ENCODE data around the gene SPG7.

The SPG7 gene

DNA sequence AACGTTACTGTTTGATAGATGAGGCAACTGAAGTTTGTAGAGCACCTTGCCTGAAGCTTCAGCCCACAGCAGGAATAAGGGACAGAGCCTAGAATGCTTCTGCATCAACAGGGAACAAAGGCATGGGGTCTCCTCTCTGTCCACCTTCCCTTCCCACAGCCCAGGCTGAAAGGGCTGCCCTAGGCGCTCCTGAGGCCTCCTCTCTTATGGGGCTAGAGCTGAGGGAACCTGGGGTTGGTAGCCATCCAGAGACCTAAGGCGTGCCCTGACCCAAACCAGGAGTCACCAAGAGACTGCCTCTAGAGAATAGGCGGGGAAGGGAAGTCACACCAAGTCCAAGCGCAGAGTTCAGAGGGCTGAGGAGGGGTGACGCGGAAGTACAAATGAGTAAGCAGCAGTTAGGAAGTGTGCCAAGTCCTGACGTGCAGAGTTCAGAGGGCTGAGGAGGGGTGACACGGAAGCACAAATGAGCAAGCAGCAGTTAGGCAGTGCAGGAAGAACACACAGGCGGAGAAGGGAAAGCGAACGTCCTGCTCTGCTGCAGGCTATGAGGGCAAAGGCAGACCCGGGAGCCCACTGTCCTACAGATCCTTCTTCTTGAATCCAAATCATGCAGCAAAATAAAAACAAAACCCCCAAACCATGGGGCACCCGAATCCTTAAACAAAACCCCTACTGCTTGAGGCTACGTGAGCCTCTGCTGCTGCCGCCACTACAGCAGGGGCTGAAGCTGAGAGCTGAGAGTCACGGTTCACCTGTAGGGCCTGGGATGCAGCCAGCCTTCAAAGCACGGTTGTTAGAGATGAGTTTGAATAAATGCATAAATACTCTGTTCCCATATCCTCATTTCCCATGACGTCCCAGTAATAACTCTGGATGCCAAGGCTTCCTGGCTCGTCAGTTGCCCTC, 2.7 kb upstream of the SPG7 start:
- H2AFZ ChIP-seq (ENCODE audit: low read length), result no peak overlapping the region

DNA sequence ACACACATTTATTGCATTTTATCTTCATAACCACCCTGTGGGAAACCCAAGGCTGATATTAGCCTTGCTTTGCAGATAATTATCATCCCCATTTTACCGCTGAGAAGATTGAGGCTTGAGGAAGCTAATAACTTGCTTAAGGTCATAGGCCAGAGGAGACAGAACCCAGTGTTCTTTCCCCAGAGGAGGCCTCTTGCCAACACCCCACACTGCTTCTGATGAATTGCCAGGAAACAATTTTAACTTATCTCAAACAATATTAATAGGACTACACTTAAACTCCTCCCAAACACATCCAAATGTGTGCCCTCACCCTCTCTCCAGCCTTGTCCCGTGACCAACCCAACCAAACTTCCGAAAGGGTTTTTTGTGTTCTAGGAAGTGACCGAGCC, 2.1 kb upstream of the SPG7 start:
- H3K9ac ChIP-seq (ENCODE audit: low read length), result no peak overlapping the region
- no peaks in the 10 kb centered on the region for H3K9me3 ChIP-seq (replicated peaks; ENCODE audit: insufficient read depth, low read length)
- H3K4me3 ChIP-seq (ENCODE audit: low read length), result no peak overlapping the region
- peaks cover 20% of the 10 kb centered on the region for H3K79me2 ChIP-seq (ENCODE audit: low read length)
- DNase-seq, result no peak
- no peaks in the 10 kb centered on the region for H3K9me2 ChIP-seq (replicated peaks; ENCODE audit: insufficient read depth, low read length)
- H2AFZ ChIP-seq (ENCODE audit: low read length), result no peak overlapping the region
- TF ChIP-seq, protein P1, sequence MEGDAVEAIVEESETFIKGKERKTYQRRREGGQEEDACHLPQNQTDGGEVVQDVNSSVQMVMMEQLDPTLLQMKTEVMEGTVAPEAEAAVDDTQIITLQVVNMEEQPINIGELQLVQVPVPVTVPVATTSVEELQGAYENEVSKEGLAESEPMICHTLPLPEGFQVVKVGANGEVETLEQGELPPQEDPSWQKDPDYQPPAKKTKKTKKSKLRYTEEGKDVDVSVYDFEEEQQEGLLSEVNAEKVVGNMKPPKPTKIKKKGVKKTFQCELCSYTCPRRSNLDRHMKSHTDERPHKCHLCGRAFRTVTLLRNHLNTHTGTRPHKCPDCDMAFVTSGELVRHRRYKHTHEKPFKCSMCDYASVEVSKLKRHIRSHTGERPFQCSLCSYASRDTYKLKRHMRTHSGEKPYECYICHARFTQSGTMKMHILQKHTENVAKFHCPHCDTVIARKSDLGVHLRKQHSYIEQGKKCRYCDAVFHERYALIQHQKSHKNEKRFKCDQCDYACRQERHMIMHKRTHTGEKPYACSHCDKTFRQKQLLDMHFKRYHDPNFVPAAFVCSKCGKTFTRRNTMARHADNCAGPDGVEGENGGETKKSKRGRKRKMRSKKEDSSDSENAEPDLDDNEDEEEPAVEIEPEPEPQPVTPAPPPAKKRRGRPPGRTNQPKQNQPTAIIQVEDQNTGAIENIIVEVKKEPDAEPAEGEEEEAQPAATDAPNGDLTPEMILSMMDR (IDR thresholded peaks at IDR 0.05; ENCODE audit: low read length), result no peak
- TF ChIP-seq EZH2 (optimal IDR thresholded peaks at IDR 0.05; ENCODE audit: low read depth, low read length) (no peak), EZH2phosphoT487 (IDR thresholded peaks at IDR 0.05; ENCODE audit: low read length) (no peak)
- H4K20me1 ChIP-seq (ENCODE audit: insufficient read depth, low read length), result no peaks in the 10 kb centered on the region
- no peak overlapping the region for H3K4me2 ChIP-seq (ENCODE audit: low read depth, low read length)
- no peaks in the 10 kb centered on the region for H3K4me1 ChIP-seq (ENCODE audit: low read length)
- H3K27me3 ChIP-seq (replicated peaks; ENCODE audit: insufficient read depth, low read length), result no peaks in the 10 kb centered on the region
- no peak overlapping the region for H3K27ac ChIP-seq (ENCODE audit: low read length)
- no peaks in the 10 kb centered on the region for H3K36me3 ChIP-seq (replicated peaks; ENCODE audit: insufficient read depth, low read length)
- H3F3A ChIP-seq (ENCODE audit: insufficient read depth, low read length), result no peaks in the 10 kb centered on the region

More for the DNA sequence above, 2.7 kb upstream of the SPG7 start:
- no peaks in the 10 kb centered on the region for H3K4me1 ChIP-seq (ENCODE audit: low read length)
- H4K20me1 ChIP-seq (ENCODE audit: insufficient read depth, low read length), result no peaks in the 10 kb centered on the region
- H3K4me2 ChIP-seq (ENCODE audit: low read depth, low read length), result no peak overlapping the region
- no peak overlapping the region for H3K9ac ChIP-seq (ENCODE audit: low read length)
- H3K36me3 ChIP-seq (replicated peaks; ENCODE audit: insufficient read depth, low read length), result no peaks in the 10 kb centered on the region
- TF ChIP-seq, protein P1 (IDR thresholded peaks at IDR 0.05; ENCODE audit: low read length), result no peak
- TF ChIP-seq EZH2 (optimal IDR thresholded peaks at IDR 0.05; ENCODE audit: low read depth, low read length) (no peak), EZH2phosphoT487 (IDR thresholded peaks at IDR 0.05; ENCODE audit: low read length) (no peak)
- DNase-seq, result no peak
- no peaks in the 10 kb centered on the region for H3K9me2 ChIP-seq (replicated peaks; ENCODE audit: insufficient read depth, low read length)
- peaks cover 19% of the 10 kb centered on the region for H3K79me2 ChIP-seq (ENCODE audit: low read length)
- no peak overlapping the region for H3K4me3 ChIP-seq (ENCODE audit: low read length)
- H3F3A ChIP-seq (ENCODE audit: insufficient read depth, low read length), result no peaks in the 10 kb centered on the region
- no peaks in the 10 kb centered on the region for H3K27me3 ChIP-seq (replicated peaks; ENCODE audit: insufficient read depth, low read length)
- no peak overlapping the region for H3K27ac ChIP-seq (ENCODE audit: low read length)
- no peaks in the 10 kb centered on the region for H3K9me3 ChIP-seq (replicated peaks; ENCODE audit: insufficient read depth, low read length)

DNA sequence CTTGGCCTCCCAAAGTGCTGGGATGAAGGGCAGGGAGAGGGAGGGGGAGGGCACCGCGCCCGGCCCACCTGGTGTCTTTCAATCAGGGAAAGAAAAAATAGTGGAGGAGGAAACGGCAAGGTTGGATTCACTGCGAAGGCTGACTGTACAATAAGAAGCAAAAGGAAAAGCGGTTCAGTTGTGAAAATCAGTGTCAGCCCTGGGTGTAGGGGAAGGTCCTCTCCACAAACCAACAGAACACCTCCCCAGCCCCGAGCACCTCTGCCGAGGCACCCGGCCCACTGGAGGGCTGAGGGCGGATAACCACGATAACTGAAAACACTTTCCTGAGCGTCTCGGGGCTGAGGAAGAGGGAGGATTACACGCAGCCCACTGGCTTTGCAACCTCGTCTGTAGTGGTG, 1.4 kb upstream of the SPG7 start:
- no peak overlapping the region for H3K27ac ChIP-seq (ENCODE audit: low read length)
- no peak for DNase-seq
- no peaks in the 10 kb centered on the region for H4K20me1 ChIP-seq (ENCODE audit: insufficient read depth, low read length)
- no peaks in the 10 kb centered on the region for H3K9me3 ChIP-seq (replicated peaks; ENCODE audit: insufficient read depth, low read length)
- no peaks in the 10 kb centered on the region for H3K9me2 ChIP-seq (replicated peaks; ENCODE audit: insufficient read depth, low read length)
- no peaks in the 10 kb centered on the region for H3K36me3 ChIP-seq (replicated peaks; ENCODE audit: insufficient read depth, low read length)
- H3K4me3 ChIP-seq (ENCODE audit: low read length), result no peak overlapping the region
- no peak overlapping the region for H3K9ac ChIP-seq (ENCODE audit: low read length)
- H3K27me3 ChIP-seq (replicated peaks; ENCODE audit: insufficient read depth, low read length), result no peaks in the 10 kb centered on the region
- H3F3A ChIP-seq (ENCODE audit: insufficient read depth, low read length), result no peaks in the 10 kb centered on the region
- no peaks in the 10 kb centered on the region for H3K4me1 ChIP-seq (ENCODE audit: low read length)
- H2AFZ ChIP-seq (ENCODE audit: low read length), result no peak overlapping the region
- H3K79me2 ChIP-seq (ENCODE audit: low read length), result peaks cover 23% of the 10 kb centered on the region
- no peak for TF ChIP-seq EZH2 (optimal IDR thresholded peaks at IDR 0.05; ENCODE audit: low read depth, low read length)
- TF ChIP-seq, protein P1 (IDR thresholded peaks at IDR 0.05; ENCODE audit: low read length), result no peak
- no peak for TF ChIP-seq EZH2phosphoT487 (IDR thresholded peaks at IDR 0.05; ENCODE audit: low read length)
- no peak overlapping the region for H3K4me2 ChIP-seq (ENCODE audit: low read depth, low read length)

Measured in MM.1S (cell line).